Lung (tissue), 12 donors: ENCODE measurements around the gene BRMS1L. TPM values are rescaled to one million over a fixed set of nuclear protein-coding genes. Genes with fewer than 3 reads are reported as not detected.

Experiments used
- ATAC-seq: fragments of 200-7000 bp; cut with Tn5 transposase; one replicate; pipeline ENCODE4 v1.9.1; 2020; ENCODE audit warnings: moderate number of reproducible peaks; ENCODE audit not compliant: insufficient read depth, low FRiP score
- DNase-seq, 3 donors: peaks; one replicate each; pipeline ENCODE4 v3.0.0-alpha.2; 2013 to 2017
- H3K27ac ChIP-seq, 2 donors: one replicate each; pipeline ENCODE4 v1.5.1; 2013; ENCODE audit warnings: mild to moderate bottlenecking in 2 of 2, moderate library complexity in 2 of 2, control low read depth in 1 of 2, inconsistent platforms in 1 of 2, low read depth in 1 of 2, low read length in 1 of 2
- H3K27me3 ChIP-seq, 3 donors: one replicate each; pipeline ENCODE4 v1.5.1; 2013; ENCODE audit warnings: low read length in 2 of 3; ENCODE audit not compliant: control insufficient read depth in 3 of 3, insufficient read depth in 3 of 3
- H3K36me3 ChIP-seq, 4 donors: one replicate each; pipeline ENCODE4 v1.5.1; 2013; ENCODE audit warnings: low read length in 4 of 4, mild to moderate bottlenecking in 1 of 4, moderate library complexity in 1 of 4; ENCODE audit not compliant: control insufficient read depth in 4 of 4, insufficient read depth in 4 of 4
- H3K4me1 ChIP-seq, 5 donors: one replicate each; pipeline ENCODE4 v1.5.1; 2013; ENCODE audit warnings: low read length in 5 of 5, mild to moderate bottlenecking in 2 of 5, moderate library complexity in 1 of 5; ENCODE audit not compliant: control insufficient read depth in 5 of 5, insufficient read depth in 5 of 5
- H3K4me3 ChIP-seq: one replicate; pipeline ENCODE4 v1.5.1; 2013; ENCODE audit warnings: mild to moderate bottlenecking, control low read depth, moderate library complexity
- H3K9ac ChIP-seq, 2 donors: one replicate each; pipeline ENCODE4 v1.5.1; 2013; ENCODE audit warnings: low read length in 2 of 2, control low read depth in 1 of 2; ENCODE audit not compliant: insufficient read depth in 1 of 2
- H3K9me3 ChIP-seq, 4 donors: one replicate each; pipeline ENCODE4 v1.5.1; 2013; ENCODE audit warnings: low read length in 3 of 4, mild to moderate bottlenecking in 1 of 4, moderate library complexity in 1 of 4; ENCODE audit not compliant: control insufficient read depth in 4 of 4, insufficient read depth in 3 of 4
- WGBS, 2 donors: extraction: QIAGEN DNeasy Blood & Tissue Kit; methylation state at CpG; one replicate each; pipeline ENCODE4 v1.1.7; 2013; 5-methylcytosine and 5-hydroxymethylcytosine counted together
- polyA plus RNA-seq, 2 donors: library from polyadenylated mRNA; stranded (reverse); fragments of 200-250 nt; gene quantifications; one replicate each; pipeline ENCODE4 v1.2.1, GENCODE V29; 2013
- total RNA-seq, 2 donors: library from RNA; depleted of rRNA in 1 of 2; stranded (reverse); fragments of >200 nt in 1 of 2; gene quantifications; one replicate each; pipeline ENCODE4 v1.2.1, GENCODE V29; 2014 to 2021
- TF ChIP-seq, protein P1 (sequence below): IDR thresholded peaks from 2 replicates; pipeline ENCODE4 v1.5.1; 2012; ENCODE audit warnings: mild to moderate bottlenecking; ENCODE audit errors: control extremely low read depth, extremely low read depth
- donor health status: control.
- donor health status: control.
- donor health status: Bipolar disorder and iron deficiency.
- donor health status: healthy.
- donor health status: DM: yes; HTN: yes; CAD: no.

Gene BRMS1L
- total and polyA plus RNA-seq, 4 donors = 5.0 to 17.4 (median 6.3) TPM

DNA sequence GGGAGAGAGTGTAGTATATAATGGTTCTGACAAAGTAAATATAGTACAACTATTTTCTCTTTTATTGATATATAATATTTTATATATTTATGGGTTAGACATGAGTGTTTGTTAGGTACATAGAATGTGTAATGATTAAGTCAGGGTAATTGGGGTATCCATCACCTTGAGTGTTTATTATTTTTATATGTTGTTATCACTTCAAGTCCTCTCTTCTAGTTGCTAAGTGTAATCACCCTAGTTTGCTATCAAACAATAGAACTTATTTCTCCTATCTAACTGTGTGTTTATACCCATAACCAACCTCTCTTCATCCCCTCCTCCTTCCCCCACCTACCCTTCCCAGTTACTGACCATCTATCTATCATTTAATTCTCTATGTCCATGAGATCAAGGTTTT, 64.2 kb downstream of the BRMS1L start:
- H3K27me3 ChIP-seq = no peaks in the 10 kb centered on the region
- H3K36me3 ChIP-seq = no peaks in the 10 kb centered on the region
- H3K4me3 ChIP-seq = no peak overlapping the region
- TF ChIP-seq, protein P1, sequence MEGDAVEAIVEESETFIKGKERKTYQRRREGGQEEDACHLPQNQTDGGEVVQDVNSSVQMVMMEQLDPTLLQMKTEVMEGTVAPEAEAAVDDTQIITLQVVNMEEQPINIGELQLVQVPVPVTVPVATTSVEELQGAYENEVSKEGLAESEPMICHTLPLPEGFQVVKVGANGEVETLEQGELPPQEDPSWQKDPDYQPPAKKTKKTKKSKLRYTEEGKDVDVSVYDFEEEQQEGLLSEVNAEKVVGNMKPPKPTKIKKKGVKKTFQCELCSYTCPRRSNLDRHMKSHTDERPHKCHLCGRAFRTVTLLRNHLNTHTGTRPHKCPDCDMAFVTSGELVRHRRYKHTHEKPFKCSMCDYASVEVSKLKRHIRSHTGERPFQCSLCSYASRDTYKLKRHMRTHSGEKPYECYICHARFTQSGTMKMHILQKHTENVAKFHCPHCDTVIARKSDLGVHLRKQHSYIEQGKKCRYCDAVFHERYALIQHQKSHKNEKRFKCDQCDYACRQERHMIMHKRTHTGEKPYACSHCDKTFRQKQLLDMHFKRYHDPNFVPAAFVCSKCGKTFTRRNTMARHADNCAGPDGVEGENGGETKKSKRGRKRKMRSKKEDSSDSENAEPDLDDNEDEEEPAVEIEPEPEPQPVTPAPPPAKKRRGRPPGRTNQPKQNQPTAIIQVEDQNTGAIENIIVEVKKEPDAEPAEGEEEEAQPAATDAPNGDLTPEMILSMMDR = no peak
- no peaks in the 10 kb centered on the region for H3K4me1 ChIP-seq
- DNase-seq (no peak), ATAC-seq (no peak)
- H3K9me3 ChIP-seq = peaks cover 0 to 2% (median 0%) of the 10 kb centered on the region in 4 donors
- no peak overlapping the region for H3K9ac ChIP-seq
- no peak overlapping the region for H3K27ac ChIP-seq

DNA sequence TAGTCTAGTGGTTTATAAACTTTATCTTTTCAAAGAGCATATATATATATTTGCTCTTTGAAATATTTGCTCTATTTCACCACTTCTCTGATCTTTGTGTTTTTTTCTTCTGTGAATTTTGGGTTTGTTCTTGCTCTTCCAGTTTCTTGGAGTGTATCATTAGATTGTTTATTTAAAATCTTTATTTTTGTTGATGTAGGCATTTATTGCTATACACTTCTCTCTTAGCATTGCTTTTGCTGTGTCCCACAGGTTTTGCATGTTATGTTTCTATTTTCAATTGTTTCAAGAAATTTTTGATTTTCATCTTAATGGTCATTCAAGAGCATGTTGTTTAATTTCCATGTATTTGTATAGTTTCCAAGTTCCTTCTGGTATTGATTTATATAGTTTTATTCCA, 69.1 kb downstream of the BRMS1L start:
- TF ChIP-seq, protein P1 = no peak
- ATAC-seq (no peak), DNase-seq (no peak)
- Histone ChIP-seq H3K27me3 (no peaks in the 10 kb centered on the region), H3K9me3 (peaks cover 0 to 9% (median under 1%) of the 10 kb centered on the region in 4 donors), H3K9ac (no peak overlapping the region), H3K27ac (no peak overlapping the region), H3K4me3 (no peak overlapping the region), H3K36me3 (no peaks in the 10 kb centered on the region), H3K4me1 (no peaks in the 10 kb centered on the region)

DNA sequence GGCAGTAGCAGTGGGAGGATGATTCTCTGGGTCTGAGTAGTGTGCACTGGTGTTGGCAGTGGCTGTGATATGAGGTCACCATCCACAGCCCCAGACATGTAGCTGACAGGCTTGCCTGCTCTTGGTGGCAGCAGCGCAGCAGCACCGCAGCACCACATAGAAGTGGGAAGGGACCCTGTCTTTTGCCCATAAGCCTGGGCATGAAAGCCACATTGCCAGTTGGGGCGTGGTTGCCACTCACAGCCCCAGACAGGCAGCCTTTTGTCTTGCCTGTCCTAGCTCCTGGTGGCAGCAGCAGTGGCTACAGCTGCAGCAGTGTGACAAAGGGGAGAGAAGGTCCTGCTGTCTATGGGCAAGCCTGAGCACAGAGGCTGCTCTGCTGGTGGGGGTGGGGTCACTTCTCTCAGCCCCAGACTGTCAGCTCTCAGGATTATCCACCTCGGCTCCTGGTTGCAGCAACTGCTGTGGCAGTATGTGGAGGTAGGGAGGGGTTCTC, 71.5 kb downstream of the BRMS1L start:
- Histone ChIP-seq H3K4me1 (no peaks in the 10 kb centered on the region), H3K9ac (no peak overlapping the region), H3K4me3 (no peak overlapping the region), H3K36me3 (no peaks in the 10 kb centered on the region), H3K27me3 (no peaks in the 10 kb centered on the region), H3K9me3 (peaks cover 0 to 9% (median under 1%) of the 10 kb centered on the region in 4 donors), H3K27ac (no peak overlapping the region)
- WGBS, 2 donors = 77 to 86% methylated on average over 4 of the region's 4 CpGs
- ATAC-seq (no peak), DNase-seq (no peak)
- TF ChIP-seq, protein P1 = no peak

DNA sequence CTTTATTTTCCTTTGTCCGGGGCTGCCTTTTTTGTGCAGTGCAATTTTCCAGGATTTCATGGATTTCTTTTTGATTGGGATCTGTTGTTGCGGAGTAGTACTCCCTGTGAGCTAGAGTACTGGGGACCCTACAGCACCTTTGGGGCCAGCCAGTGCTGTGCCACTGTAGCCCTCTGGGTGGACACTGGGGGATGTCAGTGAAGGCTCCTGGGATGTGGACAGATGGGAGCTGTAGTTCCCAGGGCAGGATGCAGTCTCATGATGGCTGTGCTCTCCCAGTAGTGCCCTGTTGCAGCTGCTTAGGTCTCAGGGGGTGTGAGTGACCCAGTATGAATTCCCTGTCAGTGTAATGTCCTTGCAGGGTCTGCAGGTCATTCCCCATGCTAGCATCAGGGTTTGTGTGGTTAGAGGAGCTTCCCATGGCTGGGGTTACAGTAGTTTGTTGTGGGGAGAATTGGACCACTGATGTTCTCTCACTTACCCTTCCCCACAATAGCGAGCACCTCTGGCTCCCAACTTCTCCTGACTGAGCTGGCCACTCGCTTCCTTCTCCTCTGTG, 72.2 kb downstream of the BRMS1L start:
- no peaks in the 10 kb centered on the region for H3K4me1 ChIP-seq
- peaks cover 0 to 9% (median under 1%) of the 10 kb centered on the region in 4 donors for H3K9me3 ChIP-seq
- WGBS, 2 donors = 88 to 89% methylated on average over 4 of the region's 4 CpGs
- no peak overlapping the region for H3K9ac ChIP-seq
- DNase-seq (no peak), ATAC-seq (no peak)
- no peak overlapping the region for H3K4me3 ChIP-seq
- no peak overlapping the region for H3K27ac ChIP-seq
- no peaks in the 10 kb centered on the region for H3K36me3 ChIP-seq
- TF ChIP-seq, protein P1 = no peak
- H3K27me3 ChIP-seq = no peaks in the 10 kb centered on the region
